ENCODE measurements around the gene LAMA2.

DNA sequence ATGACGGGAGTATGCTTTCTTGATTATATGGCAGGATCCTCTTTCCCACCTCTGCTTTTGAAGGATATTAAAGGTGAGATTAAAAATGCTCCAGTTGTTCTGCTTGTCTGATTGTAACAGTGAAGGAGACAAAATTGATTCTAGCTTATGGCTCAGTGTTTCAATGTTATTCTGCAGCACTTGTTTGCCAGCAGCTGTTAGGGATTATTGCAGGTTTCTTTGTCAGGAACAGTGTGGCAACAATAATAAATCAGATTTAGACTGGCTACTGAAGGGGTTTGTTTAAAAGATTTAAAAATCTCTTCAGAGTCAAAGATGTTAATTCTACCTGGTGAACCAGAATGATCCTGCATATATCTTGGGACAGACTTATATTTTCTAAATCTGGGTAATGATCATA is 126.9 kb downstream of the LAMA2 start:
- TF ChIP-seq, protein P1, sequence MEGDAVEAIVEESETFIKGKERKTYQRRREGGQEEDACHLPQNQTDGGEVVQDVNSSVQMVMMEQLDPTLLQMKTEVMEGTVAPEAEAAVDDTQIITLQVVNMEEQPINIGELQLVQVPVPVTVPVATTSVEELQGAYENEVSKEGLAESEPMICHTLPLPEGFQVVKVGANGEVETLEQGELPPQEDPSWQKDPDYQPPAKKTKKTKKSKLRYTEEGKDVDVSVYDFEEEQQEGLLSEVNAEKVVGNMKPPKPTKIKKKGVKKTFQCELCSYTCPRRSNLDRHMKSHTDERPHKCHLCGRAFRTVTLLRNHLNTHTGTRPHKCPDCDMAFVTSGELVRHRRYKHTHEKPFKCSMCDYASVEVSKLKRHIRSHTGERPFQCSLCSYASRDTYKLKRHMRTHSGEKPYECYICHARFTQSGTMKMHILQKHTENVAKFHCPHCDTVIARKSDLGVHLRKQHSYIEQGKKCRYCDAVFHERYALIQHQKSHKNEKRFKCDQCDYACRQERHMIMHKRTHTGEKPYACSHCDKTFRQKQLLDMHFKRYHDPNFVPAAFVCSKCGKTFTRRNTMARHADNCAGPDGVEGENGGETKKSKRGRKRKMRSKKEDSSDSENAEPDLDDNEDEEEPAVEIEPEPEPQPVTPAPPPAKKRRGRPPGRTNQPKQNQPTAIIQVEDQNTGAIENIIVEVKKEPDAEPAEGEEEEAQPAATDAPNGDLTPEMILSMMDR (IDR thresholded peaks at IDR 0.05; ENCODE audit: low read length), result no peak
- no peak for TF ChIP-seq EZH2 (IDR thresholded peaks at IDR 0.05; ENCODE audit: borderline replicate concordance, low read length)
